Hepatocyte (in vitro differentiated cells): ENCODE results near the gene CADPS2. TPM values are rescaled to one million over a fixed set of nuclear protein-coding genes. Genes with fewer than 3 reads are reported as not detected.

Experiments used
- DNase-seq: peaks from one replicate; pipeline ENCODE4 v3.0.0-alpha.2; 2016; ENCODE audit warnings: low spot score
- H2AFZ ChIP-seq: fragments of 200-600 bp; sonication (generic); 2 replicates; pipeline ENCODE4 v1.6.0; 2016; ENCODE audit warnings: antibody characterized with exemption, mild to moderate bottlenecking
- H3K27ac ChIP-seq: fragments of 200-600 bp; sonication (generic); 2 replicates; pipeline ENCODE4 v1.5.1; 2016; ENCODE audit warnings: mild to moderate bottlenecking
- H3K27me3 ChIP-seq: fragments of 200-600 bp; sonication (generic); 2 replicates; pipeline ENCODE4 v1.6.1; 2016
- H3K36me3 ChIP-seq: fragments of 200-600 bp; sonication (generic); replicated peaks from 2 replicates; pipeline ENCODE4 v1.5.1; 2016; ENCODE audit warnings: low read depth; ENCODE audit not compliant: insufficient read depth
- H3K4me1 ChIP-seq: fragments of 200-600 bp; sonication (generic); 2 replicates; pipeline ENCODE4 v1.5.1; 2016; ENCODE audit warnings: mild to moderate bottlenecking, moderate library complexity; ENCODE audit not compliant: insufficient read depth
- H3K4me2 ChIP-seq: fragments of 200-600 bp; sonication (generic); 2 replicates; pipeline ENCODE4 v1.6.0; 2016
- H3K4me3 ChIP-seq: fragments of 200-600 bp; sonication (generic); 2 replicates; pipeline ENCODE4 v1.5.1; 2016; ENCODE audit warnings: mild to moderate bottlenecking
- H3K79me2 ChIP-seq: fragments of 200-600 bp; sonication (generic); 2 replicates; pipeline ENCODE4 v1.6.0; 2017; ENCODE audit warnings: mild to moderate bottlenecking
- H3K9me2 ChIP-seq: fragments of 200-600 bp; sonication (generic); replicated peaks from 2 replicates; pipeline ENCODE4 v1.6.0; 2017; ENCODE audit warnings: mild to moderate bottlenecking; ENCODE audit not compliant: insufficient read depth
- H3K9me3 ChIP-seq: fragments of 200-600 bp; sonication (generic); 2 replicates; pipeline ENCODE4 v1.5.1; 2016; ENCODE audit warnings: low read depth, mild to moderate bottlenecking
- H4K20me1 ChIP-seq: fragments of 200-600 bp; sonication (generic); 2 replicates; pipeline ENCODE4 v1.6.0; 2016; ENCODE audit warnings: mild to moderate bottlenecking; ENCODE audit not compliant: insufficient read depth, poor library complexity, severe bottlenecking
- CTCF ChIP-seq: fragments of 200-600 bp; sonication (generic); IDR thresholded peaks from 2 replicates; pipeline ENCODE4 v1.5.1; 2016; ENCODE audit warnings: antibody characterized with exemption, mild to moderate bottlenecking; ENCODE audit not compliant: poor library complexity
- EZH2 ChIP-seq: fragments of 200-600 bp; sonication (generic); IDR thresholded peaks from 2 replicates; pipeline ENCODE4 v1.6.1; 2016; ENCODE audit warnings: antibody characterized with exemption, mild to moderate bottlenecking, borderline replicate concordance
- EZH2phosphoT487 ChIP-seq: fragments of 200-600 bp; sonication (generic); IDR thresholded peaks from one replicate; pipeline ENCODE4 v1.6.1; 2018; ENCODE audit warnings: antibody characterized with exemption, mild to moderate bottlenecking, low read depth, moderate library complexity; ENCODE audit not compliant: unreplicated experiment, severe bottlenecking
- WGBS: methylation state at CpG from one replicate; pipeline ENCODE4 v1.1.6; 2016; ENCODE audit warnings: low lambda C conversion rate; ENCODE audit errors: missing lambda C conversion rate; 5-methylcytosine and 5-hydroxymethylcytosine counted together
- polyA plus RNA-seq: library from polyadenylated mRNA; unstranded; fragments of >200 nt; fragmentation: Nextera tagmentation; extraction: Ambion mirVana; gene quantifications from 2 replicates; pipeline ENCODE4 v1.2.1, GENCODE V29; 2016
- total RNA-seq: library from RNA; depleted of rRNA; stranded (reverse); fragments of >200 nt; gene quantifications from 2 replicates; pipeline ENCODE4 v1.2.3, GENCODE V29; 2014

Gene CADPS2
- total and polyA plus RNA-seq, 2 experiments from 2014 or later: 15.7 to 37.4 TPM

GRCh38 chr7:122633472-122633871 lies 252.8 kb downstream of the CADPS2 start:
- Histone ChIP-seq H3K4me1 (no peaks in the 10 kb centered on the region), H3K9me3 (no peaks in the 10 kb centered on the region), H3K79me2 (no peaks in the 10 kb centered on the region), H3K27ac (no peak overlapping the region), H2AFZ (no peak overlapping the region), H3K36me3 (no peaks in the 10 kb centered on the region), H3K27me3 (no peaks in the 10 kb centered on the region), H3K4me2 (no peak overlapping the region), H4K20me1 (no peaks in the 10 kb centered on the region), H3K4me3 (no peak overlapping the region), H3K9me2 (no peaks in the 10 kb centered on the region)
- no peak for DNase-seq
- 98% methylated on average over 3 of the region's 3 CpGs for WGBS
- TF ChIP-seq CTCF (no peak), EZH2phosphoT487 (no peak), EZH2 (no peak)

- DNase-seq: no peak
- H4K20me1 ChIP-seq: no peaks in the 10 kb centered on the region
- no peaks in the 10 kb centered on the region for H3K9me2 ChIP-seq
- H3K4me3 ChIP-seq: no peak overlapping the region
- H3K36me3 ChIP-seq: no peaks in the 10 kb centered on the region
- TF ChIP-seq EZH2phosphoT487 (no peak), CTCF (no peak)
- no peak overlapping the region for H3K27ac ChIP-seq
- H2AFZ ChIP-seq: no peak overlapping the region
- H3K4me2 ChIP-seq: no peak overlapping the region
- H3K4me1 ChIP-seq: no peaks in the 10 kb centered on the region
- no peaks in the 10 kb centered on the region for H3K27me3 ChIP-seq
- H3K79me2 ChIP-seq: no peaks in the 10 kb centered on the region
- H3K9me3 ChIP-seq: no peaks in the 10 kb centered on the region
These were observed 254.0 kb downstream of the CADPS2 start for GRCh38 chr7:122632238-122632637.

- Histone ChIP-seq H3K4me1 (no peaks in the 10 kb centered on the region), H3K27me3 (no peaks in the 10 kb centered on the region), H3K9me2 (no peaks in the 10 kb centered on the region), H3K4me2 (no peak overlapping the region), H4K20me1 (no peaks in the 10 kb centered on the region), H3K4me3 (no peak overlapping the region), H3K79me2 (no peaks in the 10 kb centered on the region), H3K36me3 (no peaks in the 10 kb centered on the region), H3K27ac (no peak overlapping the region), H3K9me3 (no peaks in the 10 kb centered on the region), H2AFZ (no peak overlapping the region)
- TF ChIP-seq EZH2 (no peak), CTCF (no peak), EZH2phosphoT487 (no peak)
- DNase-seq: no peak
These were observed 256.8 kb downstream of the CADPS2 start for GRCh38 chr7:122629412-122629953.
